Keratinocyte (primary cell): ENCODE results near the gene EXOSC1. TPM values are rescaled to one million over a fixed set of nuclear protein-coding genes. Genes with fewer than 3 reads are reported as not detected.
"Not testable (repeated sequence)": the region's sequence is repeated elsewhere in the genome, so short reads cannot be mapped to it uniquely, and the experiment has no call there.

ENCODE experiments used
- DNase-seq: peaks from one replicate; pipeline ENCODE4 v3.0.0-alpha.2; 2011; ENCODE audit warnings: low read depth, missing footprints, low spot score
- FAIRE-seq: peaks from 2 replicates; lab custom pipeline; 2011; peaks lifted over from hg19 to GRCh38; lab: Jason Lieb, UNC
- H2AFZ ChIP-seq: 2 replicates; pipeline ENCODE4 v1.6.0; 2012; ENCODE audit warnings: low read length, control low read depth, inconsistent platforms; ENCODE audit not compliant: control insufficient read depth
- H3K27ac ChIP-seq: 2 replicates; pipeline ENCODE4 v1.5.1; 2011; ENCODE audit warnings: low read length; ENCODE audit not compliant: control insufficient read depth, insufficient read depth
- H3K27me3 ChIP-seq: 3 replicates; pipeline ENCODE4 v1.6.0; 2011; ENCODE audit warnings: low read length; ENCODE audit not compliant: control insufficient read depth, insufficient read depth; ENCODE audit errors: extremely low read depth
- H3K36me3 ChIP-seq, 2 experiments: 2 replicates in 1 of 2; 3 replicates in 1 of 2; pipeline ENCODE4 v1.5.1; 2011; ENCODE audit warnings: low read length in 2 of 2, mild to moderate bottlenecking in 1 of 2; ENCODE audit not compliant: control insufficient read depth in 2 of 2, insufficient read depth in 2 of 2; ENCODE audit errors: extremely low read depth in 1 of 2
- H3K4me1 ChIP-seq: 3 replicates; pipeline ENCODE4 v1.5.1; 2011; ENCODE audit warnings: low read length; ENCODE audit not compliant: control insufficient read depth, insufficient read depth; ENCODE audit errors: extremely low read depth
- H3K4me2 ChIP-seq: 3 replicates; pipeline ENCODE4 v1.6.0; 2011; ENCODE audit warnings: low read depth, low read length; ENCODE audit not compliant: control insufficient read depth, insufficient read depth; ENCODE audit errors: extremely low read depth
- H3K4me3 ChIP-seq, 3 experiments: fragments of 200-600 bp in 1 of 3; sonication (generic) in 1 of 3; 2 replicates in 2 of 3; 3 replicates in 1 of 3; pipeline ENCODE4 v1.5.1; 2011 to 2016; ENCODE audit warnings: low read length in 3 of 3, mild to moderate bottlenecking in 3 of 3, control low read depth in 2 of 3, inconsistent platforms in 1 of 3, low read depth in 1 of 3, mixed read lengths in 1 of 3, mixed run types in 1 of 3, moderate library complexity in 1 of 3; ENCODE audit not compliant: control insufficient read depth in 2 of 3, insufficient read depth in 2 of 3; ENCODE audit errors: extremely low read depth in 1 of 3
- H3K79me2 ChIP-seq: 2 replicates; pipeline ENCODE4 v1.6.0; 2012; ENCODE audit warnings: low read length; ENCODE audit not compliant: control insufficient read depth, insufficient read depth
- H3K9ac ChIP-seq: 3 replicates; pipeline ENCODE4 v1.6.0; 2011; ENCODE audit warnings: low read length; ENCODE audit not compliant: control insufficient read depth, insufficient read depth; ENCODE audit errors: extremely low read depth
- H3K9me1 ChIP-seq: 3 replicates; pipeline ENCODE4 v1.6.0; 2011; ENCODE audit warnings: low read length; ENCODE audit not compliant: control insufficient read depth, insufficient read depth; ENCODE audit errors: extremely low read depth
- H3K9me3 ChIP-seq: 2 replicates; pipeline ENCODE4 v1.5.1; 2012; ENCODE audit warnings: low read depth, low read length; ENCODE audit not compliant: control insufficient read depth
- H4K20me1 ChIP-seq: 3 replicates; pipeline ENCODE4 v1.6.0; 2011; ENCODE audit warnings: low read length; ENCODE audit not compliant: control insufficient read depth, insufficient read depth; ENCODE audit errors: extremely low read depth
- EZH2 ChIP-seq: IDR thresholded peaks from one replicate; pipeline ENCODE4 v1.6.1; 2012; ENCODE audit warnings: inconsistent platforms, mild to moderate bottlenecking, low read length, moderate library complexity
- dilution Hi-C: fragments of 300-500 bp; cut with MboI; formaldehyde crosslinking; loops from one replicate; pipeline ENCODE4 v1.7.0; 2020; ENCODE audit warnings: low sequenced_read_pairs; ENCODE audit not compliant: extremely low pct_ligation_motif_present
- polyA plus RNA-seq, 5 experiments: library from polyadenylated mRNA; depleted of rRNA in 3 of 5; stranded (reverse) in 3 of 5; stranded (forward) in 1 of 5; unstranded in 1 of 5; fragments of >200 nt; gene quantifications; 1 replicate in 1 of 5; 2 replicates in 3 of 5; 3 replicates in 1 of 5; pipeline versions ENCODE4 v1.2.1 to v1.2.3, GENCODE V29; 2011 to 2012; ENCODE audit warnings: missing spikeins in 2 of 5, low read depth in 1 of 5, low replicate concordance in 1 of 5
- TF ChIP-seq, protein P1 (sequence below), 3 experiments: IDR thresholded peaks in 1 of 3; conservative IDR thresholded peaks in 1 of 3; optimal IDR thresholded peaks in 1 of 3; 2 replicates in 2 of 3; 3 replicates in 1 of 3; pipeline versions ENCODE3 to v1.5.1; 2011; ENCODE audit warnings: low read length in 3 of 3, mild to moderate bottlenecking in 3 of 3, moderate library complexity in 2 of 3, control low read depth in 1 of 3, inconsistent platforms in 1 of 3; ENCODE audit not compliant: insufficient read depth in 2 of 3; ENCODE audit errors: extremely low read depth in 1 of 3

EXOSC1 gene
- polyA plus RNA-seq, 1 donor (not counting 4 experiments of a cell fraction or from before 2014, with no cell fraction given): 45.7 TPM

DNA sequence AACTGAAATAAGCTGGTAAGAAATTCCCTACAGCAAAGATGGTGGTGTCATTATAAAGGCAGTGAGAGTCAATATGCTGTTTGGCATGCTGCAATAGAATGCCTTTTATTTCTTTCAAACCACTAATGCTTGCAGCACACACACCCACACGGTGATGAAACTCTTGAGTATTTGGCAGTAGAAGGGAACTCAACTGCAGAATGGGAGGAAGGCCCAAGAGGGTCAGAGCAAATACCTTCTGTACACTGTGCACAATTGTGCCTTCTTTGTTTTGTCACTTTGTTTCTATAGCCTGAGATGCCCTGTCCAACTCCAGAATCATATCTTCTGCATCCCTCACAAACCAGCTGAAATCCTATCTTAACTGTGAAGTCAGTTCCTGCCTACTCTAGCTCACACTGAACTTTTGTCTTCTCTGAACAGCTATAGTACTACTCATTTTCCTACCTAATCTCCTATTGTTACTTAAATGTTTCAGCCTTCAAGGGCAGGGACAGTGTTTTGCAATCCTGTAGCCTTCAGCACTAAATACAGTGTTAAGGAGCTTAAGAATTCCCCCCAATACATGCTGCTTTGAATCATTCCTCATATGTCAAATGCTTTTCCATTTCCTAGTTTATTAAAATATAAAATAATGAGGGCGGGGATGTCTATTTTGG is 30.3 kb upstream of the EXOSC1 start:
- H3K4me3 ChIP-seq: no peak overlapping the region
- TF ChIP-seq, protein P1, sequence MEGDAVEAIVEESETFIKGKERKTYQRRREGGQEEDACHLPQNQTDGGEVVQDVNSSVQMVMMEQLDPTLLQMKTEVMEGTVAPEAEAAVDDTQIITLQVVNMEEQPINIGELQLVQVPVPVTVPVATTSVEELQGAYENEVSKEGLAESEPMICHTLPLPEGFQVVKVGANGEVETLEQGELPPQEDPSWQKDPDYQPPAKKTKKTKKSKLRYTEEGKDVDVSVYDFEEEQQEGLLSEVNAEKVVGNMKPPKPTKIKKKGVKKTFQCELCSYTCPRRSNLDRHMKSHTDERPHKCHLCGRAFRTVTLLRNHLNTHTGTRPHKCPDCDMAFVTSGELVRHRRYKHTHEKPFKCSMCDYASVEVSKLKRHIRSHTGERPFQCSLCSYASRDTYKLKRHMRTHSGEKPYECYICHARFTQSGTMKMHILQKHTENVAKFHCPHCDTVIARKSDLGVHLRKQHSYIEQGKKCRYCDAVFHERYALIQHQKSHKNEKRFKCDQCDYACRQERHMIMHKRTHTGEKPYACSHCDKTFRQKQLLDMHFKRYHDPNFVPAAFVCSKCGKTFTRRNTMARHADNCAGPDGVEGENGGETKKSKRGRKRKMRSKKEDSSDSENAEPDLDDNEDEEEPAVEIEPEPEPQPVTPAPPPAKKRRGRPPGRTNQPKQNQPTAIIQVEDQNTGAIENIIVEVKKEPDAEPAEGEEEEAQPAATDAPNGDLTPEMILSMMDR (optimal IDR thresholded peaks at IDR 0.05 in 1 of 3, IDR thresholded peaks at IDR 0.05 in 1 of 3, conservative IDR thresholded peaks at IDR 0.05 in 1 of 3; ENCODE audit: extremely low read depth in 1 of 3, insufficient read depth in 2 of 3, low read length in 3 of 3): no peak
- peaks cover 17 to 48% of the 10 kb centered on the region in 2 experiments for H3K36me3 ChIP-seq
- peaks cover 16% of the 10 kb centered on the region for H3K79me2 ChIP-seq
- no peak overlapping the region for H2AFZ ChIP-seq
- H3K9me3 ChIP-seq: no peaks in the 10 kb centered on the region
- FAIRE-seq (no peak), DNase-seq (no peak)
- no peaks in the 10 kb centered on the region for H4K20me1 ChIP-seq
- H3K27ac ChIP-seq: no peak overlapping the region
- no peaks in the 10 kb centered on the region for H3K27me3 ChIP-seq
- no peak overlapping the region for H3K9ac ChIP-seq
- no peak overlapping the region for H3K4me2 ChIP-seq
- H3K9me1 ChIP-seq: no peaks in the 10 kb centered on the region
- dilution Hi-C loops: no loop called here
- peaks cover 26% of the 10 kb centered on the region for H3K4me1 ChIP-seq

DNA sequence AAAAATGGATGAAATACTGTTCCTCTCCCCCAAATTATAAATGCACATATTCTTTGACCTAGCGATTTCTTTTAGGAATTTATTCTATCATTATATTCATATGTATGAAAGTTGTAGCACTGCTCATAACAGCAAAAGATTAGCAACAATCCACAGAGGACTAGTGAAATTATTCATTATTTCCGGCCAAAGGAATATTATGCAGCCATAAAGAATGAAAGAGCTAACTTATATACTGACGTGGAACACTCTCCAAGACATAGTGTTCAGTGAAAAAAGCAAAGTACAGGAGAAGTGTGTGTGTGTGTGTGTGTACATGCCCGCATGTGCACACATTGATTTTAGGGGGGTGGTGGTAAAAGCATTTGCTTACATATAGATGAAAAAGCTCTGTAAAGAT is 29.1 kb upstream of the EXOSC1 start:
- dilution Hi-C loops: no loop called here

DNA sequence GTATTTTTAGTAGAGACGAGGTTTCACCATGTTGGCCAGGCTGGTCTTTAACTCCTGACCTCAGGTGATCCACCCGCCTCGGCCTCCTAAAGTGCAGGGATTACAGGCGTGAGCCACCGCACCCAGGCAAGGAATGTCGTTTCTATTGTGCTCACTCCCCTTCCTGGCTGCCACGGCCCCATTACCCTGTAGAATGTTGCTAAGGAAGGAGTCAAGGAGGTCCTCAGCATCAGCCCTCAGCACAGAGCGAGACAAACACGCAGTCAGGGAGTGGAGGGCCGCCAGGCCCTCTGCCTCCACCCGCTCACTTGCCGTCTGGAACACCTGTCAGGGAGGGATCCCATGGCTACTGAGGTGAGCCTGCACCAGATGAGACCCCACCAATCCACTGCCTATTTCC is 23.0 kb upstream of the EXOSC1 start:
- dilution Hi-C loops, H2AFZ ChIP-seq, FAIRE-seq, H3K27me3 ChIP-seq, H3K9me3 ChIP-seq, H3K9me1 ChIP-seq, H3K9ac ChIP-seq, DNase-seq, H4K20me1 ChIP-seq, H3K79me2 ChIP-seq, H3K27ac ChIP-seq, H3K4me3 ChIP-seq, H3K4me2 ChIP-seq: not testable (repeated sequence)
- Histone ChIP-seq H3K4me1 (peaks cover 32% of the 10 kb centered on the region), H3K36me3 (peaks cover 31 to 55% of the 10 kb centered on the region in 2 experiments)

More for the DNA sequence above, 29.1 kb upstream of the EXOSC1 start:
- H3K79me2 ChIP-seq: peaks cover 16% of the 10 kb centered on the region
- no peak for FAIRE-seq
- no peak overlapping the region for H3K4me3 ChIP-seq
- H3K36me3 ChIP-seq: peaks cover 25 to 47% of the 10 kb centered on the region in 2 experiments
- no peaks in the 10 kb centered on the region for H3K9me3 ChIP-seq
- no peak for DNase-seq
- H4K20me1 ChIP-seq: no peaks in the 10 kb centered on the region
- H3K9ac ChIP-seq: no peak overlapping the region
- peaks cover 15% of the 10 kb centered on the region for H3K4me1 ChIP-seq
- no peak overlapping the region for H2AFZ ChIP-seq
- no peak for TF ChIP-seq EZH2
- TF ChIP-seq, protein P1 (optimal IDR thresholded peaks at IDR 0.05 in 1 of 3, IDR thresholded peaks at IDR 0.05 in 1 of 3, conservative IDR thresholded peaks at IDR 0.05 in 1 of 3; ENCODE audit: extremely low read depth in 1 of 3, insufficient read depth in 2 of 3, low read length in 3 of 3): no peak
- no peaks in the 10 kb centered on the region for H3K9me1 ChIP-seq
- no peak overlapping the region for H3K4me2 ChIP-seq
- H3K27me3 ChIP-seq: no peaks in the 10 kb centered on the region
- no peak overlapping the region for H3K27ac ChIP-seq
